PFSK-1 (cell line): ENCODE results near the gene EPHB3.

Experiments
- FOXP2 ChIP-seq: optimal IDR thresholded peaks from 2 replicates; pipeline ENCODE3; 2011; ENCODE audit warnings: borderline replicate concordance, control low read depth, inconsistent platforms; ENCODE audit not compliant: insufficient read depth; ENCODE audit errors: extremely low read length, extremely low read depth
- POLR2AphosphoS5 ChIP-seq: IDR thresholded peaks from 2 replicates; pipeline ENCODE4 v1.6.1; 2012; ENCODE audit warnings: low read depth, mild to moderate bottlenecking, control low read depth, low read length, moderate library complexity
- SIN3A ChIP-seq: IDR thresholded peaks from 2 replicates; pipeline ENCODE4 v1.6.1; 2012; ENCODE audit warnings: mild to moderate bottlenecking, low read length, moderate library complexity, borderline replicate concordance; ENCODE audit not compliant: insufficient read depth
- TAF1 ChIP-seq: IDR thresholded peaks from 2 replicates; pipeline ENCODE4 v1.6.1; 2012; ENCODE audit warnings: low read length, control low read depth, borderline replicate concordance; ENCODE audit not compliant: insufficient read depth
- TF ChIP-seq, protein P1 (sequence below), 2 experiments: IDR thresholded peaks; 2 replicates each; pipeline versions ENCODE4 v1.6.1 to v1.8.0; 2011 to 2012; ENCODE audit warnings: low read depth in 2 of 2, low read length in 2 of 2, control low read depth in 1 of 2, inconsistent platforms in 1 of 2, mild to moderate bottlenecking in 1 of 2, moderate library complexity in 1 of 2; ENCODE audit not compliant: insufficient read depth in 1 of 2

The EPHB3 gene

DNA sequence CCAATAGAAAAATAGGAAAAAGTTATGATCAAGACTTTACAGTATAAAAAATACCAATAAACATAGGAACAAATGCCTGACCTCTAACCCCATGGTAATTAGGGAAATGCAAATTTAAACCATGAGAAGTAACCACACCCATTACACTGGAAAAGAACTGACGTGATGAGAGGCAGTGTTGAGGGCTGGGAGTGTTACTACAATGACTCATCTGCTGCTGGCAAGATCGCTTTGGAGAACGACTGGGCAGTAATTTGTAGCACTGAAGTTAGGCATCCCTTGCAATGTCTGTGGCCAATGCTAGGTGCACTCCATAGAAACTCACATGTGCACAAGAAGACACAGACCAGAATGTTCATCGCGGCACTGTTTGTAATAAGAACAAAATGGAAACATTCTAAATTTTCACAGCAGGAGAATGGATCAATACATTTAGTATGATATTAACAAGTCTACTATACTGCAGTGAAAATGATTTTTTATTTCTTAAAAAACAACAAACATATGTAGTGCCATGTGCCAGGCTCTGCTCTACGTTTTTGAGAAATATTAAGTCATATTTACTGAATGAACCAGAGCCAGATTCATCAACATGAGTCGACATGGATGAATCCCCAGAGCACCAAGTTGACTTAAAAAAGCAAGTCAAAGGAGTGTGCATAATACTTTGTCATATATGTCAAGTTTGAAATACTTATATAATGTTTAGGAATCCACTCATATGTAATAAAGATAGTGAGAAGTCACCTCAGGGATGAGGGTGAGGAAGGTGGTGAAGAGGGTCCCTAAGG lies 37.6 kb upstream of the EPHB3 start:
- TF ChIP-seq SIN3A = no peak
- TF ChIP-seq TAF1 = no peak
- no peak for TF ChIP-seq FOXP2
- no peak for TF ChIP-seq POLR2AphosphoS5
- TF ChIP-seq, protein P1, sequence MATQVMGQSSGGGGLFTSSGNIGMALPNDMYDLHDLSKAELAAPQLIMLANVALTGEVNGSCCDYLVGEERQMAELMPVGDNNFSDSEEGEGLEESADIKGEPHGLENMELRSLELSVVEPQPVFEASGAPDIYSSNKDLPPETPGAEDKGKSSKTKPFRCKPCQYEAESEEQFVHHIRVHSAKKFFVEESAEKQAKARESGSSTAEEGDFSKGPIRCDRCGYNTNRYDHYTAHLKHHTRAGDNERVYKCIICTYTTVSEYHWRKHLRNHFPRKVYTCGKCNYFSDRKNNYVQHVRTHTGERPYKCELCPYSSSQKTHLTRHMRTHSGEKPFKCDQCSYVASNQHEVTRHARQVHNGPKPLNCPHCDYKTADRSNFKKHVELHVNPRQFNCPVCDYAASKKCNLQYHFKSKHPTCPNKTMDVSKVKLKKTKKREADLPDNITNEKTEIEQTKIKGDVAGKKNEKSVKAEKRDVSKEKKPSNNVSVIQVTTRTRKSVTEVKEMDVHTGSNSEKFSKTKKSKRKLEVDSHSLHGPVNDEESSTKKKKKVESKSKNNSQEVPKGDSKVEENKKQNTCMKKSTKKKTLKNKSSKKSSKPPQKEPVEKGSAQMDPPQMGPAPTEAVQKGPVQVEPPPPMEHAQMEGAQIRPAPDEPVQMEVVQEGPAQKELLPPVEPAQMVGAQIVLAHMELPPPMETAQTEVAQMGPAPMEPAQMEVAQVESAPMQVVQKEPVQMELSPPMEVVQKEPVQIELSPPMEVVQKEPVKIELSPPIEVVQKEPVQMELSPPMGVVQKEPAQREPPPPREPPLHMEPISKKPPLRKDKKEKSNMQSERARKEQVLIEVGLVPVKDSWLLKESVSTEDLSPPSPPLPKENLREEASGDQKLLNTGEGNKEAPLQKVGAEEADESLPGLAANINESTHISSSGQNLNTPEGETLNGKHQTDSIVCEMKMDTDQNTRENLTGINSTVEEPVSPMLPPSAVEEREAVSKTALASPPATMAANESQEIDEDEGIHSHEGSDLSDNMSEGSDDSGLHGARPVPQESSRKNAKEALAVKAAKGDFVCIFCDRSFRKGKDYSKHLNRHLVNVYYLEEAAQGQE (IDR thresholded peaks at IDR 0.05; ENCODE audit: insufficient read depth in 1 of 2, low read depth in 2 of 2, low read length in 2 of 2) = no peak

GRCh38 chr3:184524981-184525336 lies 36.6 kb upstream of the EPHB3 start:
- TF ChIP-seq SIN3A = no peak
- TF ChIP-seq POLR2AphosphoS5 = no peak
- TF ChIP-seq, protein P1 (IDR thresholded peaks at IDR 0.05; ENCODE audit: insufficient read depth in 1 of 2, low read depth in 2 of 2, low read length in 2 of 2) = no peak
- no peak for TF ChIP-seq FOXP2
- no peak for TF ChIP-seq TAF1

GRCh38 chr3:184525337-184526087 lies 36.1 kb upstream of the EPHB3 start:
- TF ChIP-seq POLR2AphosphoS5 = no peak
- no peak for TF ChIP-seq TAF1
- TF ChIP-seq, protein P1 (IDR thresholded peaks at IDR 0.05; ENCODE audit: insufficient read depth in 1 of 2, low read depth in 2 of 2, low read length in 2 of 2) = no peak
- TF ChIP-seq FOXP2 = no peak
- no peak for TF ChIP-seq SIN3A

DNA sequence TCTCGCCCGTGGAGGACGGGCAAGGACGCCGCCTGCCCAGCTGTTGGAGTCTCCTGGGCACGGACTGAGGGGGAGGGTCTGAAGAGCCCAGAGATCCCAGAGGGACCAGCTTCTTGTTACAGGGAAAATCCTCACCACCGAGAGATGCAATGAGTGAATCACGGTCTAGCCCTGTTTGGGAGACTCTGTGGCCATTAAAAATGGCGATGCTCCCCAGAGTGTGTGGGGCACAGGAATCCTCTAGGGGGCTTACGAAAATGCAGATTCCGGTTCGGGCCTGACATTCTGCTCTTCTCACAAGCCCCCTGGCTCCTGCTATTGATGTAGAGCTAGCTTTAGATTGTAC lies 35.5 kb upstream of the EPHB3 start:
- TF ChIP-seq, protein P1 (IDR thresholded peaks at IDR 0.05; ENCODE audit: insufficient read depth in 1 of 2, low read depth in 2 of 2, low read length in 2 of 2) = no peak
- TF ChIP-seq SIN3A (no peak), TAF1 (no peak), POLR2AphosphoS5 (no peak)
